ENCODE measurements around the gene QSER1.

DNA sequence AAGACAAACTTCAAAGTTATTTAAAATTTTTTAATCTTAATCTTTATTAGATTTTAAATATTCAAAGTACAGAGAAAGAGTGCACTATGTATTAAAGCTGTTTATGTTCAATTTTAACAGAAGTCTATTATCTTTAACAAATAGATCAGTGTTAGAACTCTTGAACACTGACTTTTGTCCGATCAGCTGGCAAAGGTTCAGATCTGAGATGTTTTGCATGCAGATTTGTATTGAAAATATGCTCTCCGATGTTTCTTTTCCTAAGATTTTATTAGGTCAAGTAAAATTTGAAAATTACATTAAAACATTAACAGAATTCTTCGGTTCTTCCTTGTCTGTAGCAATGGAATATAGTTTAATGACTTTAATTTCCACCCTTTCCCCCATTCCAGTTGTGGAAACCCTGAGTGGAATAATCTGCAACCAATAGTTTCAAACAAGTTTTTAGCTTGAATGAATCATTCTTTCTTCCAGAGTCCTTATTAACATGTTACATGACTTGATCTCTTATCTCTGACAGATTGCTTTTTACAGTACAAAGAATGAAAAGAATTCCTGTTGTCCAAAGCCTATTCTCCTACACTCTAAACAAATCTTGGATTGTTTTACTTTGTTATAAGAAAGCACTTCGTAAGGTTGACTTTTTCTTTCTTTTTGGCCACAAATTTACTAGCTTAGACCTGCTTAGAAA, 135.4 kb downstream of the QSER1 start:
- TF ChIP-seq, protein P1, sequence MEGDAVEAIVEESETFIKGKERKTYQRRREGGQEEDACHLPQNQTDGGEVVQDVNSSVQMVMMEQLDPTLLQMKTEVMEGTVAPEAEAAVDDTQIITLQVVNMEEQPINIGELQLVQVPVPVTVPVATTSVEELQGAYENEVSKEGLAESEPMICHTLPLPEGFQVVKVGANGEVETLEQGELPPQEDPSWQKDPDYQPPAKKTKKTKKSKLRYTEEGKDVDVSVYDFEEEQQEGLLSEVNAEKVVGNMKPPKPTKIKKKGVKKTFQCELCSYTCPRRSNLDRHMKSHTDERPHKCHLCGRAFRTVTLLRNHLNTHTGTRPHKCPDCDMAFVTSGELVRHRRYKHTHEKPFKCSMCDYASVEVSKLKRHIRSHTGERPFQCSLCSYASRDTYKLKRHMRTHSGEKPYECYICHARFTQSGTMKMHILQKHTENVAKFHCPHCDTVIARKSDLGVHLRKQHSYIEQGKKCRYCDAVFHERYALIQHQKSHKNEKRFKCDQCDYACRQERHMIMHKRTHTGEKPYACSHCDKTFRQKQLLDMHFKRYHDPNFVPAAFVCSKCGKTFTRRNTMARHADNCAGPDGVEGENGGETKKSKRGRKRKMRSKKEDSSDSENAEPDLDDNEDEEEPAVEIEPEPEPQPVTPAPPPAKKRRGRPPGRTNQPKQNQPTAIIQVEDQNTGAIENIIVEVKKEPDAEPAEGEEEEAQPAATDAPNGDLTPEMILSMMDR (conservative IDR thresholded peaks at IDR 0.05; ENCODE audit: low read depth in 2 of 2) = no peak
- TF ChIP-seq EZH2 (IDR thresholded peaks at IDR 0.05; ENCODE audit: low read depth, unreplicated experiment) = no peak
- TF ChIP-seq POLR2AphosphoS5 (IDR thresholded peaks at IDR 0.05; ENCODE audit: low read depth) = no peak
- TF ChIP-seq EZH2phosphoT487 (IDR thresholded peaks at IDR 0.05; ENCODE audit: unreplicated experiment) = no peak
- TF ChIP-seq, protein P2, sequence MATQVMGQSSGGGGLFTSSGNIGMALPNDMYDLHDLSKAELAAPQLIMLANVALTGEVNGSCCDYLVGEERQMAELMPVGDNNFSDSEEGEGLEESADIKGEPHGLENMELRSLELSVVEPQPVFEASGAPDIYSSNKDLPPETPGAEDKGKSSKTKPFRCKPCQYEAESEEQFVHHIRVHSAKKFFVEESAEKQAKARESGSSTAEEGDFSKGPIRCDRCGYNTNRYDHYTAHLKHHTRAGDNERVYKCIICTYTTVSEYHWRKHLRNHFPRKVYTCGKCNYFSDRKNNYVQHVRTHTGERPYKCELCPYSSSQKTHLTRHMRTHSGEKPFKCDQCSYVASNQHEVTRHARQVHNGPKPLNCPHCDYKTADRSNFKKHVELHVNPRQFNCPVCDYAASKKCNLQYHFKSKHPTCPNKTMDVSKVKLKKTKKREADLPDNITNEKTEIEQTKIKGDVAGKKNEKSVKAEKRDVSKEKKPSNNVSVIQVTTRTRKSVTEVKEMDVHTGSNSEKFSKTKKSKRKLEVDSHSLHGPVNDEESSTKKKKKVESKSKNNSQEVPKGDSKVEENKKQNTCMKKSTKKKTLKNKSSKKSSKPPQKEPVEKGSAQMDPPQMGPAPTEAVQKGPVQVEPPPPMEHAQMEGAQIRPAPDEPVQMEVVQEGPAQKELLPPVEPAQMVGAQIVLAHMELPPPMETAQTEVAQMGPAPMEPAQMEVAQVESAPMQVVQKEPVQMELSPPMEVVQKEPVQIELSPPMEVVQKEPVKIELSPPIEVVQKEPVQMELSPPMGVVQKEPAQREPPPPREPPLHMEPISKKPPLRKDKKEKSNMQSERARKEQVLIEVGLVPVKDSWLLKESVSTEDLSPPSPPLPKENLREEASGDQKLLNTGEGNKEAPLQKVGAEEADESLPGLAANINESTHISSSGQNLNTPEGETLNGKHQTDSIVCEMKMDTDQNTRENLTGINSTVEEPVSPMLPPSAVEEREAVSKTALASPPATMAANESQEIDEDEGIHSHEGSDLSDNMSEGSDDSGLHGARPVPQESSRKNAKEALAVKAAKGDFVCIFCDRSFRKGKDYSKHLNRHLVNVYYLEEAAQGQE (IDR thresholded peaks at IDR 0.05; ENCODE audit: unreplicated experiment) = no peak
- TF ChIP-seq JUNB (IDR thresholded peaks at IDR 0.05; ENCODE audit: unreplicated experiment) = no peak
- no peak for TF ChIP-seq CREB1 (CRISPR knock-in tag; IDR thresholded peaks at IDR 0.05; ENCODE audit: low read depth)

Measured in GM23338 (cell line).